VCaP (cell line): ENCODE measurements around the gene GALNT18.

Experiments
- H3K27ac ChIP-seq: fragments of 450-650 bp; 2 replicates; pipeline ENCODE4 v1.5.1; 2017
- CTCF ChIP-seq: fragments of 450-650 bp; conservative IDR thresholded peaks from 2 replicates; pipeline ENCODE4 v1.5.1; 2017; ENCODE audit warnings: mild to moderate bottlenecking, moderate library complexity

GALNT18 gene

GRCh38 chr11:11496879-11497278, 124.9 kb downstream of the GALNT18 start:
- no peak overlapping the region for H3K27ac ChIP-seq
- no peak for TF ChIP-seq CTCF

GRCh38 chr11:11494348-11494747, 127.5 kb downstream of the GALNT18 start:
- no peak overlapping the region for H3K27ac ChIP-seq
- TF ChIP-seq CTCF: no peak

DNA sequence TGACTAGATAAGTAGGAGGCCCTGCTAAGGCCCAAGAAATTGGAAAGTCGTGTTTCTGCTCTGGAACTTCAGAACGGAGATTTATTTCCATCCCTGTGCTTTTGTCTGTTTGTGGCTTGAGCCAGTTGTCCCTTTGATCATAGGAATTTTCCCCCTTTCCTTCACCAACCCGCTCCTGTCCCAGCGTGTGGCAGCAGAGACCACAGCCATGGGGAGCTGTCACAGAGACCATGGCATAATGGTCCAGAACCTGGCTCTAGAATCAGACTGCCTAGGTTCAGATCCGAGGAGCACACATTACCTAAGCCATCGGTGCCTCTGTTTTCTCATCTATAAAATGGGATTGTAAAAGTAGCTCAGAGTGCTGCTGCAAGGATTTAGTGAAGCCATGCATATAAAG, 128.1 kb downstream of the GALNT18 start:
- TF ChIP-seq CTCF: peak; percentile 30; the same call in 1 of the 2 replicates
- no peak overlapping the region for H3K27ac ChIP-seq

GRCh38 chr11:11491589-11491988, 130.2 kb downstream of the GALNT18 start:
- TF ChIP-seq CTCF: no peak
- H3K27ac ChIP-seq: no peak overlapping the region

- H3K27ac ChIP-seq: no peak overlapping the region
- TF ChIP-seq CTCF: no peak
Measured at GRCh38 chr11:11491014-11491413, 130.8 kb downstream of the GALNT18 start.

DNA sequence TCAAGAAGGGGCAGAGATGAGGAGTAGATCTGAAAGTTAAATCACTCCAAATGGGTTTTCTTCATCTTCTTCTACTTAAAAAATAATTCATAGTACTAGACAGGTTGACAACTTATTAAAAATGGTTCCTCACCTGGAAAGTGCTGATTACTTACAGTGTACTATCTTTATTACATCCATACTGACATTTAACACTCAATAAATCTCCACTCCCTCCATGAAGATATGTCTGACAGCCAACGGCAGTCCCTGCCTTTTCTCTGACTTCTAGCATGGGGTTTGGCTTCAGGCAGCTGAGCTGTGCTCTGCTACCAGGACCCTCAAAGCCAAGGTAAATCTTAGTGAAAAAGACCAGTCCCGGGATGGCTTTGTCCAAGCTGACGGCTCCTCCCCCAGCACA, 135.4 kb downstream of the GALNT18 start:
- TF ChIP-seq CTCF: no peak
- H3K27ac ChIP-seq: no peak overlapping the region

- H3K27ac ChIP-seq: no peak overlapping the region
- no peak for TF ChIP-seq CTCF
Measured at GRCh38 chr11:11486002-11486401, 135.8 kb downstream of the GALNT18 start.

GRCh38 chr11:11483627-11484026, 138.2 kb downstream of the GALNT18 start:
- no peak overlapping the region for H3K27ac ChIP-seq
- no peak for TF ChIP-seq CTCF
